ENCODE data around the gene CENPE.

Gene CENPE

GRCh38 chr4:103075894-103076746 is 122.0 kb downstream of the CENPE start:
- peak; percentile 9 for DNase-seq

- no peak for DNase-seq
These were observed 122.7 kb downstream of the CENPE start for GRCh38 chr4:103075435-103075893.

- no peak for DNase-seq
These were observed 123.3 kb downstream of the CENPE start for GRCh38 chr4:103074744-103075434.

- no peak for DNase-seq
These were observed 124.2 kb downstream of the CENPE start for GRCh38 chr4:103073792-103074438.

- no peak for DNase-seq
These were observed 130.1 kb downstream of the CENPE start for GRCh38 chr4:103067841-103068547.

- no peak for DNase-seq
These were observed 137.5 kb downstream of the CENPE start for GRCh38 chr4:103060453-103061148.
